Mesendoderm (in vitro differentiated cells): ENCODE results near the gene MFRP. TPM values are rescaled to one million over a fixed set of nuclear protein-coding genes. Genes with fewer than 3 reads are reported as not detected.
"Not testable (repeated sequence)": the region's sequence is repeated elsewhere in the genome, so short reads cannot be mapped to it uniquely, and the experiment has no call there.

Experiments used
- DNase-seq: peaks from one replicate; pipeline ENCODE4 v3.0.0; 2013
- H2AK5ac ChIP-seq: 2 replicates; pipeline ENCODE4 v1.6.1; 2013; ENCODE audit warnings: low read length, inconsistent platforms
- H2BK120ac ChIP-seq: 2 replicates; pipeline ENCODE4 v1.6.1; 2013; ENCODE audit warnings: low read depth, mild to moderate bottlenecking, low read length, moderate library complexity, mixed read lengths
- H2BK15ac ChIP-seq: replicated peaks from 2 replicates; pipeline ENCODE4 v1.6.1; 2013; ENCODE audit warnings: low read depth, mild to moderate bottlenecking, moderate library complexity
- H2BK5ac ChIP-seq: 2 replicates; pipeline ENCODE4 v1.6.1; 2013; ENCODE audit warnings: low read length, inconsistent platforms
- H3K18ac ChIP-seq: 2 replicates; pipeline ENCODE4 v1.6.1; 2013; ENCODE audit warnings: mild to moderate bottlenecking, low read length, mixed read lengths
- H3K23ac ChIP-seq: one replicate; pipeline ENCODE4 v1.6.1; 2013; ENCODE audit warnings: low read length
- H3K27ac ChIP-seq: 2 replicates; pipeline ENCODE4 v1.5.1; 2013; ENCODE audit warnings: low read depth, mild to moderate bottlenecking, inconsistent platforms, low read length, moderate library complexity
- H3K27me3 ChIP-seq: 2 replicates; pipeline ENCODE4 v1.6.1; 2013; ENCODE audit warnings: low read length, control low read depth, mild to moderate bottlenecking, inconsistent platforms; ENCODE audit not compliant: insufficient read depth, poor library complexity
- H3K36me3 ChIP-seq: 2 replicates; pipeline ENCODE4 v1.6.1; 2013; ENCODE audit warnings: low read length, inconsistent platforms; ENCODE audit not compliant: control insufficient read depth, insufficient read depth
- H3K4ac ChIP-seq: one replicate; pipeline ENCODE4 v1.6.1; 2013; ENCODE audit warnings: low read depth, mild to moderate bottlenecking, low read length, moderate library complexity
- H3K4me1 ChIP-seq: 2 replicates; pipeline ENCODE4 v1.6.1; 2013; ENCODE audit warnings: low read depth, low read length, inconsistent platforms; ENCODE audit not compliant: control insufficient read depth
- H3K4me2 ChIP-seq: 2 replicates; pipeline ENCODE4 v1.6.1; 2013; ENCODE audit warnings: low read length
- H3K4me3 ChIP-seq: 2 replicates; pipeline ENCODE4 v1.5.1; 2013; ENCODE audit warnings: mild to moderate bottlenecking, low read length
- H3K56ac ChIP-seq: one replicate; pipeline ENCODE4 v1.6.1; 2013; ENCODE audit warnings: low read length
- H3K79me1 ChIP-seq: 2 replicates; pipeline ENCODE4 v1.6.1; 2013; ENCODE audit warnings: low read length, inconsistent platforms
- H3K79me2 ChIP-seq: 2 replicates; pipeline ENCODE4 v1.6.1; 2013; ENCODE audit warnings: mild to moderate bottlenecking, low read length; ENCODE audit not compliant: control insufficient read depth, insufficient read depth
- H3K9ac ChIP-seq: 2 replicates; pipeline ENCODE4 v1.6.1; 2013; ENCODE audit warnings: low read length, inconsistent platforms
- H4K5ac ChIP-seq: one replicate; pipeline ENCODE4 v1.6.1; 2013; ENCODE audit warnings: low read length
- H4K8ac ChIP-seq: one replicate; pipeline ENCODE4 v1.6.1; 2013; ENCODE audit warnings: low read depth, mild to moderate bottlenecking, control low read depth, low read length, moderate library complexity
- WGBS: extraction: QIAGEN DNeasy Blood & Tissue Kit; methylation state at CpG from one replicate; pipeline ENCODE4 v1.1.7; 2013; ENCODE audit warnings: low lambda C conversion rate, missing lambda C conversion rate; ENCODE audit not compliant: insufficient coverage; ENCODE audit errors: extremely low coverage; 5-methylcytosine and 5-hydroxymethylcytosine counted together
- polyA plus RNA-seq, 2 experiments: library from polyadenylated mRNA; stranded (reverse); fragments of 200-250 nt; gene quantifications; one replicate each; pipeline ENCODE4 v1.2.3, GENCODE V29; 2013

The MFRP gene
- polyA plus RNA-seq (2013, experiment 1 of 2): not detected
- polyA plus RNA-seq (2013, experiment 2 of 2): not detected

GRCh38 chr11:119346605-119347004 lies at the start of gene MFRP:
TSS of gene MFRP (minus strand) at chr11:119346705. CDS start at chr11:119346513, 192 bp downstream.
- Histone ChIP-seq H3K79me2 (no peaks in the 10 kb centered on the region), H4K5ac (no peak within 1 kb of the TSS), H2BK15ac (no peak within 1 kb of the TSS), H3K27ac (no peak within 1 kb of the TSS), H3K79me1 (no peaks in the 10 kb centered on the region), H3K27me3 (no peaks in the 10 kb centered on the region), H4K8ac (no peak within 1 kb of the TSS), H3K36me3 (no peaks in the 10 kb centered on the region), H3K23ac (no peak within 1 kb of the TSS), H3K4me3 (no peak within 1 kb of the TSS), H2BK120ac (no peak within 1 kb of the TSS), H2AK5ac (no peak within 1 kb of the TSS), H3K4me1 (no peaks in the 10 kb centered on the region), H3K18ac (no peak within 1 kb of the TSS), H3K56ac (no peak within 1 kb of the TSS), H3K9ac (no peak within 1 kb of the TSS), H2BK5ac (no peak within 1 kb of the TSS), H3K4me2 (no peak within 1 kb of the TSS), H3K4ac (no peak within 1 kb of the TSS)
- DNase-seq: no peak
- no CpG with 5 or more reads among the region's 6 CpGs for WGBS

- Histone ChIP-seq H3K36me3 (no peaks in the 10 kb centered on the region), H3K27me3 (no peaks in the 10 kb centered on the region), H3K4me1 (no peaks in the 10 kb centered on the region), H2BK15ac (no peak overlapping the region), H3K4me2 (no peak overlapping the region), H3K9ac (no peak overlapping the region), H2AK5ac (no peak overlapping the region), H3K23ac (no peak overlapping the region), H4K5ac (no peak overlapping the region), H3K27ac (no peak overlapping the region), H4K8ac (no peak overlapping the region), H3K56ac (no peak overlapping the region), H3K4me3 (no peak overlapping the region), H2BK5ac (no peak overlapping the region), H2BK120ac (no peak overlapping the region), H3K18ac (no peak overlapping the region), H3K4ac (no peak overlapping the region), H3K79me1 (no peaks in the 10 kb centered on the region), H3K79me2 (no peaks in the 10 kb centered on the region)
- DNase-seq: peak; percentile 27
- no CpG with 5 or more reads among the region's 7 CpGs for WGBS
Measured at GRCh38 chr11:119391275-119391674, 44.8 kb upstream of the MFRP start.

- Histone ChIP-seq H3K23ac (no peak overlapping the region), H3K27ac (no peak overlapping the region), H3K9ac (no peak overlapping the region), H3K4me3 (no peak overlapping the region), H2BK15ac (no peak overlapping the region), H3K56ac (no peak overlapping the region), H3K18ac (no peak overlapping the region), H3K79me1 (no peaks in the 10 kb centered on the region), H3K4me2 (no peak overlapping the region), H3K4me1 (no peaks in the 10 kb centered on the region), H4K8ac (no peak overlapping the region), H3K79me2 (no peaks in the 10 kb centered on the region), H2BK120ac (no peak overlapping the region), H3K27me3 (no peaks in the 10 kb centered on the region), H4K5ac (no peak overlapping the region), H2AK5ac (no peak overlapping the region), H3K36me3 (no peaks in the 10 kb centered on the region), H3K4ac (no peak overlapping the region), H2BK5ac (no peak overlapping the region)
- no CpG with 5 or more reads among the region's 5 CpGs for WGBS
- peak; percentile 71 for DNase-seq
Measured at GRCh38 chr11:119389611-119390254, 43.2 kb upstream of the MFRP start.

GRCh38 chr11:119388103-119388502 lies 41.6 kb upstream of the MFRP start:
- Histone ChIP-seq H4K5ac (no peak overlapping the region), H3K23ac (no peak overlapping the region), H3K36me3 (no peaks in the 10 kb centered on the region), H3K27ac (no peak overlapping the region), H3K18ac (no peak overlapping the region), H3K9ac (no peak overlapping the region), H3K4me1 (no peaks in the 10 kb centered on the region), H4K8ac (no peak overlapping the region), H3K4ac (no peak overlapping the region), H3K79me2 (no peaks in the 10 kb centered on the region), H2BK15ac (no peak overlapping the region), H2AK5ac (no peak overlapping the region), H2BK5ac (no peak overlapping the region), H3K4me3 (no peak overlapping the region), H3K79me1 (no peaks in the 10 kb centered on the region), H3K56ac (no peak overlapping the region), H2BK120ac (no peak overlapping the region), H3K27me3 (no peaks in the 10 kb centered on the region), H3K4me2 (no peak overlapping the region)
- no peak for DNase-seq
- no CpG with 5 or more reads among the region's 7 CpGs for WGBS

- Histone ChIP-seq H3K4ac (no peak overlapping the region), H2BK120ac (no peak overlapping the region), H3K4me1 (peaks cover 10% of the 10 kb centered on the region), H3K56ac (no peak overlapping the region), H4K8ac (no peak overlapping the region), H3K79me1 (no peaks in the 10 kb centered on the region), H4K5ac (no peak overlapping the region), H3K18ac (no peak overlapping the region), H3K27me3 (no peaks in the 10 kb centered on the region), H3K4me3 (no peak overlapping the region), H2BK15ac (no peak overlapping the region), H3K36me3 (no peaks in the 10 kb centered on the region), H2BK5ac (no peak overlapping the region), H3K27ac (no peak overlapping the region), H2AK5ac (no peak overlapping the region), H3K23ac (no peak overlapping the region), H3K79me2 (no peaks in the 10 kb centered on the region), H3K9ac (no peak overlapping the region), H3K4me2 (no peak overlapping the region)
- DNase-seq: no peak
- 100% methylated on average over 2 of the region's 2 CpGs for WGBS
Measured at GRCh38 chr11:119384332-119384731, 37.8 kb upstream of the MFRP start.

GRCh38 chr11:119382513-119382912 lies 36.0 kb upstream of the MFRP start:
- no CpG with 5 or more reads among the region's 14 CpGs for WGBS
- not testable (repeated sequence) for DNase-seq, H3K4me2 ChIP-seq, H3K18ac ChIP-seq, H3K79me2 ChIP-seq, H3K27ac ChIP-seq, H3K27me3 ChIP-seq, H4K5ac ChIP-seq, H2BK120ac ChIP-seq, H4K8ac ChIP-seq, H3K56ac ChIP-seq, H3K79me1 ChIP-seq, H3K4me3 ChIP-seq, H2BK15ac ChIP-seq, H2BK5ac ChIP-seq, H2AK5ac ChIP-seq, H3K4ac ChIP-seq, H3K9ac ChIP-seq, H3K36me3 ChIP-seq, H3K23ac ChIP-seq
- H3K4me1 ChIP-seq: peaks cover 23% of the 10 kb centered on the region
